Measurements from ENCODE around the gene ZNF837.
"Not testable (repeated sequence)": the region's sequence is repeated elsewhere in the genome, so short reads cannot be mapped to it uniquely, and the experiment has no call there.

ZNF837 gene

DNA sequence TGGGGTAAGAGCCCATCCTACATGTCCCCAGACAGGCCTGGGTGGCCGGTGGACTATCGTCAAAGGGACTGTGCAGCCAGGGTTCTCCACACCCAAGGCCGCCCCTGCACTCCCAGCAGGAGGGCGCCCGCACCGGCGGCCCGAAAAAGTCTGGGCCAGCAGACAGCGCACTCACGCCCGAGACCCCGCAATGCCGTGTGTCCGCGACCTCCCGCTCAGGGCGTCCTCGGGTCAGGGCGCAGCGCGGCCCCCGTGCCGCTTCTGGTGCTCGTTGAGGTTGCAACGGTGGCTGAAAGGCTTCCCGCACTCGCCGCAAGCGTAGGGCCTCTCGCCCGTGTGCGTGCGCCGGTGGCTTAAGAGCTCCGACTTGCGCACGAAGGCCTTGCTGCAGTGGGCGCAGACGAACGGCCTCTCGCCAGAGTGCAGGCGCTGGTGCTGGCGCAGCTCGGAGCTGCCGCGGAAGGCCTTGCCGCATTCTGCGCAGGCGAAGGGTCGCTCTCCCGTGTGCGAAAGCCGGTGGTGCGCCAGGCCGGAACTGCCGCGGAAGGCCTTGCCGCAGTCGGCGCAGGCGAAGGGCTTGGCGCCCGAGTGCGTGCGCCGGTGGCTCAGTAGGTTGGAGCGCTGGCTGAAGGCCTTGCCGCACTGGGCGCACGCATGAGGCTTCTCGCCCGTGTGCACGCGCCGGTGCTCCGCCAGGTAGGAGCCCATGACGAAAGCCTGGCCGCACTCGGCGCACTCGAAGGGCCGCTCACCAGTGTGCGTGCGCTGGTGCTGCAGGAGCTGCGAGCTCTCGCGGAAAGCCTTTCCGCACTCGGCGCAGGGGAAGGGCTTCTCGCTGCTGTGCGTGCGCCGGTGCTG is 24.7 kb downstream of the ZNF837 start:
- H3K4me1 Mint-ChIP-seq (ENCODE audit: low read depth in 2 of 2): peaks cover 0 to 6% of the 10 kb centered on the region in 2 donors
- H3K36me3 Mint-ChIP-seq (ENCODE audit: insufficient read depth): peaks cover 16% of the 10 kb centered on the region
- H3K27ac Mint-ChIP-seq: no peak overlapping the region
- peak in 2 of 3 experiments; percentile 9 to 17 for DNase-seq
- peak; percentile 80 for ATAC-seq (replicated peaks)
- H3K27me3 Mint-ChIP-seq: no peaks in the 10 kb centered on the region
- H3K9me3 Mint-ChIP-seq: no peaks in the 10 kb centered on the region
- peak overlapping the region; percentile 35 to 71 for H3K4me3 Mint-ChIP-seq

DNA sequence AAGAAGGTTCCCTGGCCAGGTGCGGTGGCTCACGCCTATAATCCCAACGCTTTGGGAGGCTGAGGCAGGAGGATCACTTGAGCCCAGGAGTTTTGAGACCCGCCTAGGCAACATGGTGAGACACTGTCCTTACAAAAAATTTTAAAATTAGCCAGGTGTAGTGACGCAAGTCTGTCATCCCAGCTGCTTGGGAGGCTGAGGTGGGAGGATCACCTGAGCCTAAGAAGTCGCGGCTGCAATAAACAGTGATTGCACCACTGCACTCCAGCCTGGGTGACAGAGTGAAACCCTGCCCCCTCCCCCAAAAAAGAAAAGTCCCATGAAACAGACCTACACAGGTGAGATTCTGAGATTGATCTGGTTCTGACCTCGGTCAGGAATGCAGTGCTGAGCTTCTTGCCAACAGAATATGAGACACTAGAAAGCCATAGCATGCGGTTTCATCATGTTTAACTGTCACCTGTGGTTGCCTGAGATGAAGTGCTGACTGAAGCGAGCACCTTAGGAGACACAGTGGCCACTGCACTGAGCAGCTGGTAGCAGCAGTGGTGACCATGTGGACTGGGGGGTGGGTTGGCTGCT is 25.5 kb downstream of the ZNF837 start:
- Mint-ChIP-seq H3K27ac (no peak overlapping the region), H3K4me3 (peak overlapping the region; percentile 35 to 43), H3K9me3 (no peaks in the 10 kb centered on the region), H3K4me1 (ENCODE audit: low read depth in 2 of 2) (peaks cover 0 to 6% of the 10 kb centered on the region in 2 donors), H3K27me3 (no peaks in the 10 kb centered on the region), H3K36me3 (ENCODE audit: insufficient read depth) (peaks cover 12% of the 10 kb centered on the region)
- no peak for DNase-seq
- no peak for ATAC-seq (replicated peaks)

DNA sequence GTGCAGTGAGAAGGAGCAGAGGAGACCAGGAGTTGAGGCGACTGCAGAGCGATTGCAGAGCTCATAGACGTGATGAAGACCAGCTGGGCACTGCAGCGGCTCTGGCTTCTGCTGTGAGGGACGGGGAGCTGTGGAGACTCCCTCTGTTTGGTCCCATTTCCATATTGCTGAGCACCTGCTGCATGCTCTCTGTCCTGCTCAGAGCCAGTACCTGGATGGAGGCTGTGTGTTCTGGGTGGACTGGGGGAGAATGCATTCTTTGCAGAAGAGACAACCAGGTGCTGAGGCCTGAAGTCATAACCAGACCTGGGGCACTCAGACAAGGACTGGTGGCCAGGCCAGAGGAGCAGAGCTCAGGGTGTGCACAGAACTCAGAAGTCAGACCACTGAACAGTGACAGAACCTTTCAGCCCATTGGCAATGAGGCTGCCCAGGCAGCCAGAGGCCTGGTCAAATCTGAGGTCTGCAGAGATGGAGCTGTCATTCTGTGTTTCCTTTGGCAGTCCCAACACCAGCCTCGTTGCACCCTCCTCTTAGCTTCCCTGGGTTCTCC is 26.3 kb downstream of the ZNF837 start:
- Mint-ChIP-seq H3K36me3 (ENCODE audit: insufficient read depth) (peaks cover 12% of the 10 kb centered on the region), H3K9me3 (peaks cover 0 to 2% of the 10 kb centered on the region in 2 donors), H3K4me3 (no peak overlapping the region), H3K27me3 (no peaks in the 10 kb centered on the region), H3K27ac (no peak overlapping the region), H3K4me1 (ENCODE audit: low read depth in 2 of 2) (peaks cover 2 to 6% of the 10 kb centered on the region in 2 donors)
- no peak for DNase-seq
- ATAC-seq (replicated peaks): no peak

DNA sequence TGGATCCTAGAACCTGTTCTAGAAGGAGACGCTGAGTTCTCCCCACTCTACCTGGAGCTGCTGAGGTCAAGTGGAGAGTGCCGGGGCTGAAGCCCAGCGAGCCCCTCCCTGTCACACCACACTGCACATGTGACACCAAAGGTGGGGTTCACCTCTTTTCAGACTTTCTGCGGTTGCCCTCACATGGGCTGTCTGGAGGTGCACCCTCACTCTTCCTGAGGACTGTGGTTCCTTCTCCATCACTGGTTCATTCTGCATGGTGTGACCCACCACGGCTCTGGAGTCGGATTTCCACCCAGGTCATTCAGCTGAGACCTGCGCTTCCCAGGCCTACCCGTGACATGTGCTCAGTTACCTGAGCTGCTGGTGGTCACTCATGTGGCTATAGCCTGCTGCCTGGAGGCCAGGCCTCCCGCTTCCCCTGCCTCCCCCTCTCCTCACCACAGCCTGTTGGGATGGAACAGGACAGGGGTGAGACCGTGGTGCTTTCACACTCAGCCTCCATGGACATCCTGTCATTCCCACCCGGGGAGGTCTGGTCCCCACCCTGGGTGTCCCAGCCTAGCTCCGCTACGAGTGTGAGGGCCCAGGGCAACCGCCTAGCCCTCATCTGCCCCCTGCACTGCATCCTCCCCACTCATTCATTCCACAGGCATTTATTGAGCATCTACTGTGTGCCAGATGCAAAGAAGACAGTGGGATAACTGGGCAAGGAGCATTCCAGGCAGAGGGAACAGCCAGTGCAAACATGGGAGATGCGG is 26.9 kb downstream of the ZNF837 start:
- peaks cover 0 to 2% of the 10 kb centered on the region in 2 donors for H3K9me3 Mint-ChIP-seq
- H3K4me3 Mint-ChIP-seq: no peak overlapping the region
- H3K27me3 Mint-ChIP-seq: no peaks in the 10 kb centered on the region
- DNase-seq (no peak), ATAC-seq (replicated peaks) (no peak)
- no peak overlapping the region for H3K27ac Mint-ChIP-seq
- peaks cover 4 to 6% of the 10 kb centered on the region in 2 donors for H3K4me1 Mint-ChIP-seq (ENCODE audit: low read depth in 2 of 2)
- H3K36me3 Mint-ChIP-seq (ENCODE audit: insufficient read depth): peaks cover 6% of the 10 kb centered on the region

DNA sequence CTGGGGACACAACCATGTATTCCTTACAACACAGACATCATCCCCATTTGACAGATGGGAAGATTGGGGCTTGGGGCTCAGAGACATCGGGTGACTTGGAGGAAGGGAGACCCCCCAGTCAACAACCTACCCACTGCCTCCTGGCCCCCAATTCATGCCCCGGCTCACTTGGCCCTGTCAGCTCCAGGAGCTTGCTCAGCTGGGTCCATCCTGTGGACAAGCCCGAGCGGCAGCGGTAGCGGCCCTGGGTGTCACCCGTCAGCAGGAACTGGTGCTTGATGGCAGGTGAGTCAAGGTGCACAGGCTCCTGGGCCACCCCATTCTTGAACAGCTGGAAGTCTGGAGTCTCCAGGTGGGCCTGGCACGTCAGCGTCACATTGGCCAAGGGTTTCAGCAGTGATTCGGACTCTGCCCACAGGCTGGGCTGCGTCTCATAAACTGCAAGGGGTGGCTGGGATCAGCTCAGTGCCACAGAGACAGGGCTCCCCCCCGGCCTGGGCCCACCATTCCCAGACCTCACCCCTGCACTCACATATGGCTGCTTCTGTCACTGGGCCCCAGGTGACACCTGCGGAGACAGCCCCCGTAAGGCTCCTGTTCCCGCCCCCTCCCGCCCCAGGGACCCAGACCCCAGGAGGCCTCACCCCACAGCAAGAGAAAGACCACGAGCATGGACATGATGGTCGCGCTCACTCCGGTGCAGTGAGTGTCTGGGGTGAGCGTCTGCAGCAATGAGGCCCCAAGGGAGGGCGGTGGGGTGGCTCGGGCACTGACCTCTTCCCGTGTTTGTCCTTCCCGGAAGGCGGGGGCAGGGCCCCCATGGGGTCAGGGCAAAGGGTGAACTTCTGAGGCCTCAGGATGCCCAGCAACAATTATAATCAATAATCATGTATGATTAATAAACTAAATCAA is 27.8 kb downstream of the ZNF837 start, which contains the start of gene A1BG:
Gene A1BG, minus strand, starts transcription at position 733 of the 912 bp plus-strand sequence. Its CDS starts 55 bp downstream, at position 678.
- ATAC-seq (replicated peaks) (no peak), DNase-seq (no peak)
- H3K4me3 Mint-ChIP-seq: no peak within 1 kb of the TSS
- H3K27ac Mint-ChIP-seq: peak within 1 kb of the TSS; percentile 63 to 66
- no peaks in the 10 kb centered on the region for H3K27me3 Mint-ChIP-seq
- H3K4me1 Mint-ChIP-seq (ENCODE audit: low read depth in 2 of 2): peaks cover 4 to 10% of the 10 kb centered on the region in 2 donors
- H3K9me3 Mint-ChIP-seq: peaks cover 0 to 2% of the 10 kb centered on the region in 2 donors
- peaks cover 4% of the 10 kb centered on the region for H3K36me3 Mint-ChIP-seq (ENCODE audit: insufficient read depth)

DNA sequence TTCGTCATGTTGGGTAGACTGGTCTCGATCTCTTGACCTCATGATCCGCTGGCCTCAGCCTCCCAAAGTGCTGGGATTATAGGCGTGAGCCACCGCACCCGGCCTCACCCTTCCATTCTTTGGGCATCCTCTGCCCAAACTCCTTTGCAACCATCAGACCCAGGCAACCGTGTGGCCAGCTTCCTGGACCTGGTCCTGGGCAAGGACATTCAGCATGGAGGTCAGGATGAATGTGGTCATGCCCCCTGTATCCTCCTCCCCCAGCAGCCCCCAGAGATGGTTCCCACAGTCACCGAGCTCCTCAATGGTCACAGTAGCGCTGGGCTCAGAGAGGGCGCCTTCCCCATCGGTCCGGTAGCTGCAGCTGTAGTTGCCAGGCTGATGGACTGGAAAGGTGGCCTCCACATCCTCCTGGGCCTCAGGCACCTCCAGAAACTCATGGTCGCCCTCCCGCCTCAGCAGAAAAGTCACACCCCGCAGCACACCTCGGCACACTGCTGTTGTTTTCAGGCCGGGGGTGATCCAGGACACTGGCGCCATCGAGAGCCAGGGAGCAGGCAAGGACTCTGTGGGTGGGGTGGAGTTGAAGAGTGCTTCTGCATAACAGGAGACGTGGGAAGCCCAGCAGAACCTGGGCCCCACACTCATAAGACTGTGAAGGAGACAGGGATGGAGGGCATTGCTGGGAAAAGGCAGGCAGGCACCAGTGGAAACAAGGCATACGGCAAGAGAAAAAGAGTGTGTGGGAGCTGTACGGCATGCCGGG is 28.7 kb downstream of the ZNF837 start:
- DNase-seq: no peak
- H3K36me3 Mint-ChIP-seq (ENCODE audit: insufficient read depth): peaks cover 9% of the 10 kb centered on the region
- peak overlapping the region; percentile 63 to 66 for H3K27ac Mint-ChIP-seq
- ATAC-seq (replicated peaks): no peak
- H3K4me1 Mint-ChIP-seq (ENCODE audit: low read depth in 2 of 2): peaks cover 4 to 14% of the 10 kb centered on the region in 2 donors
- H3K27me3 Mint-ChIP-seq: no peaks in the 10 kb centered on the region
- H3K9me3 Mint-ChIP-seq: peaks cover 0 to 2% of the 10 kb centered on the region in 2 donors
- H3K4me3 Mint-ChIP-seq: no peak overlapping the region

DNA sequence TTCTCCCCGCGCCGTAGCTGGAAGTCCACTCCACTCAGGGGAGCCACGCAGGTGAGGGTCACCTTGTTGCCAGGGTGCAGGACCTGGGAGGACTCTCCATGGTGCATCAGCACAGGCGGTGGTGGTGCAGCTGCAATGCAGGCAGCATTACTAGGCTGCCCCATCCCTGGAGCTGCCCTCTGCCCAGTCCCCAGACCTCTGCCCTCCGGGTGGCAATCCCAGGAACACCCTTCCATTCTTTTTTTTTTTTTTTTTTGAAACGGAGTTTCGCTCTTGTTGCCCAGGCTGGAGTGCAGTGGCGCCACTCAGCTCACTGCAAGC is 29.3 kb downstream of the ZNF837 start:
- no peaks in the 10 kb centered on the region for H3K27me3 Mint-ChIP-seq
- peak overlapping the region in 1 of 2 donors; percentile 66 for H3K27ac Mint-ChIP-seq
- no peak for DNase-seq
- H3K4me1 Mint-ChIP-seq (ENCODE audit: low read depth in 2 of 2): peaks cover 8 to 17% of the 10 kb centered on the region in 2 donors
- no peak overlapping the region for H3K4me3 Mint-ChIP-seq
- peaks cover 14% of the 10 kb centered on the region for H3K36me3 Mint-ChIP-seq (ENCODE audit: insufficient read depth)
- no peak for ATAC-seq (replicated peaks)
- H3K9me3 Mint-ChIP-seq: peaks cover 0 to 2% of the 10 kb centered on the region in 2 donors

DNA sequence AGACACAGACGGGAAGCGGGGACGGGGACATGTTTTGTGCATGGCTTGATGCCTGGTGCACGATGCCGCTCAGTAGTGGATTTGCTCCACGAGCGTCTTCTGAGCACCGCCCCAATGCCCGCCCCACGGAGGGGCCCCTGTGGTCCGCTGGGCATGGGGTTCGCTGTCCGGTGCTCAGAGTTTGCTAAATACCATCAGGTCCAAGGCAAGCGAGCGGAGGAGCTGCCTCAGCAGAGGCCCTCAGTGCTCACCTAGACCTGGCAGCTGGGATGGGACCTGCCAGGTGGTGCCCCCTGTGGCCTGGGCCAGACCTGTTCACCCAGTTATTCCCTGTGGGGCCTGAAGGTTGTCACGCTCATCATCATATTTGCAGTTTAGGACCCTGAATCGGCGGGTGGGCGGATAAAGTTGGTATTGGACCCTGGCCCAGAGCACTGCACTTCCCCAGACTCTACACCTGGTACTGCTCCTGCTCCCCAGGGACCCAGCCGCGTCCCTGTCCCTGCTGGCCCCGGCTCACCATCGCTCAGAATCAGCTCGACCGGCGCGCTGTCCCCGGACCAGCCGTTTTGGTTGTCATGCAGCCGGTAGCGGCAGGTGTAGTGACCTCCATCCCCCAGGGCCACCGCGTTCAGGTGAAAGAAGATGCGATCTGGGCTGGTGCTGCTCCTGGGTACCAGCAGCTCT is 29.8 kb downstream of the ZNF837 start:
- DNase-seq: no peak
- no peak for ATAC-seq (replicated peaks)
- Mint-ChIP-seq H3K4me1 (ENCODE audit: low read depth in 2 of 2) (peaks cover 8 to 19% of the 10 kb centered on the region in 2 donors), H3K36me3 (ENCODE audit: insufficient read depth) (peaks cover 17% of the 10 kb centered on the region), H3K27me3 (no peaks in the 10 kb centered on the region), H3K9me3 (peaks cover 0 to 2% of the 10 kb centered on the region in 2 donors), H3K27ac (no peak overlapping the region), H3K4me3 (no peak overlapping the region)

DNA sequence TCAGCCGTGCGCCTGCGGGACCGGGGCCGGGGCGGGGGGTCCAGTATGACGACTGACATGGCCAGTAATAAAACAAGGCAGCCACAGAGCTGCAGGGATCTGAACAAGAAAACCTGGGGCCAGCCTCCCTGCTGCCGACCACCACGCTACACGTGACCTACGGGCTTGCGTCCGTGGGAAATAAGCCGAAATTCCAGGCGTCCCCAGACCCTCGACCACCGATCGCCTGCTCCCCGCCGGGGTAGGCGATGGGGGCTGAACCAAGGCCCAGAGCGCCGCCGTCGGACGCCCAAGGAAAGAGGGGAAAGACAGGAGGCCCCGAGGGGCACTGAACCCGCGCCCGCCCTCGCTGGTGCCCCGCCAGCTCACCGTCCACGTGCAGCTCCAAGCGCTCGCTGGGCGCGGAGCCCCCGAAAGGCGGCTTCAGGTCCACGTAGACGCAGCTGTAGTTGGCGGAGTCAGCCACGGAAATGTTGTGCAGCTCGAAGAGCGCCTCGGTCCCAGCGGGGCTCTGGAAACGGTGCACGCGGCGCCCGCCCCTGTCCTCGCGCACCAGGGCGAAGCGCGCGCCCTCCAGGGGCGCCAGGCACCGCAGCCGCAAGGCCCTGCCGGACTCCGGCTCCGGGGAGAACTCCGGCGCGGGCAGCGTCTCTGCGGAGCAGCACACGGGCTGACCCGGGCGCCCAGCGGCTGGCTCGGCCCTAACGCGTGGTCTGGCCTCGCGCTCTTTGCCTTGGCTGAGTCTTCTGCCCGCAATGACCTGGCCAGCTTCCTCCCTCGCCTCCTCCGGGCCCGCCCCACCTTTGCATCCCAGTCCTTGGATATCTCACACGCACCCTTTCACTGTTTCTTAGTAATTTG is 30.6 kb downstream of the ZNF837 start:
- H3K4me3 Mint-ChIP-seq: no peak overlapping the region

DNA sequence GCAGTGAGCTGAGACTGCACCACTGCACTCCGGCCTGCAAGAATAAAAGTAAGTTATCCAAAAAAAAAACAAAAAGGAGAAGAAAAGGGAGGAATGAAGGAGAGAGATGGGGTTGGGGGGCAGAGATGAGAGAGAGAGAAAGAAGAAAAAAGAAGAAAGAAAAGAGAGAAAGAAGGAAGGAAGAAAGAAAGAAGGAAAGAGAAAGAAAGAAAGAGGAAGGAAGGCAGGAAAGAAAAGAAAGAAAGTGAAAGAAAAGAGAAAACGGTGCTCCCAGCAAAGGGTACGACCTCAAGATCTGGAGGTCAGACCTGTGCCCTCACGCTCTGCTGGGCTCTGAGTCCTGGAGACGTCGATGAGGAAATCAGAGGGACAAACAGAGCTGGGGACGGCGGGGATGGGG is 31.2 kb downstream of the ZNF837 start:
- H3K27me3 Mint-ChIP-seq: no peaks in the 10 kb centered on the region
- H3K4me3 Mint-ChIP-seq: no peak overlapping the region
- H3K9me3 Mint-ChIP-seq: peaks cover 0 to 2% of the 10 kb centered on the region in 2 donors
- H3K27ac Mint-ChIP-seq: no peak overlapping the region
- DNase-seq (no peak), ATAC-seq (replicated peaks) (no peak)
- peaks cover 10 to 27% of the 10 kb centered on the region in 2 donors for H3K4me1 Mint-ChIP-seq (ENCODE audit: low read depth in 2 of 2)
- peaks cover 17% of the 10 kb centered on the region for H3K36me3 Mint-ChIP-seq (ENCODE audit: insufficient read depth)

More for the DNA sequence above, 30.6 kb downstream of the ZNF837 start:
- Mint-ChIP-seq H3K4me1 (ENCODE audit: low read depth in 2 of 2) (peaks cover 10 to 24% of the 10 kb centered on the region in 2 donors), H3K9me3 (peaks cover 0 to 2% of the 10 kb centered on the region in 2 donors), H3K27me3 (no peaks in the 10 kb centered on the region), H3K27ac (no peak overlapping the region), H3K36me3 (ENCODE audit: insufficient read depth) (peaks cover 17% of the 10 kb centered on the region)
- DNase-seq (no peak), ATAC-seq (replicated peaks) (no peak)

DNA sequence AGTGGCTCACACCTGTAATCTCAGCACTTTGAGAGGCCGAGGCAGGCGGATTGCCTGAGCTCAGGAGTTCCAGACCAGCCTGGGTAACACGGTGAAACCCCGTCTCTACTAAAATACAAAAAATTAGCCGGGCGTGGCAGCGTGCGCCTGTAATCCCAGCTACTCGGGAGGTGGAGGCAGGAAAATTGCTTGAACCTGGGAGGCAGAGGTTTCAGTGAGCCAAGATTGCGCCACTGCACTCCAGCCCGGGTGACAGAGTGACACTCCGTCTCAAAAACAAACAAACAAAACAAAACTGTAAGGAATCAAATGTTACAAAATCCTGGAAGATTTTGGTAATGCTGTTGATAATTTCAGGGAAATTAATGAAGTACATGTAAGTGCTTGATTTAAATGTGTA is 32.8 kb downstream of the ZNF837 start:
- Mint-ChIP-seq H3K4me3 (peak overlapping the region; percentile 90), H3K4me1 (ENCODE audit: low read depth in 2 of 2) (peaks cover 10 to 29% of the 10 kb centered on the region in 2 donors), H3K36me3 (ENCODE audit: insufficient read depth) (peaks cover 12% of the 10 kb centered on the region), H3K27ac (peak overlapping the region; percentile 83 to 89)
- DNase-seq; ATAC-seq (replicated peaks); H3K9me3 Mint-ChIP-seq; H3K27me3 Mint-ChIP-seq: not testable (repeated sequence)
